PC-3 (cell line): ENCODE data around the gene BARX1.

Experiments
- EZH2 ChIP-seq: fragments of 300-600 bp; sonication (generic); IDR thresholded peaks from one replicate; pipeline ENCODE4 v1.6.1; 2017; ENCODE audit warnings: antibody characterized with exemption, mild to moderate bottlenecking, low read length; ENCODE audit not compliant: unreplicated experiment
- EZH2phosphoT487 ChIP-seq: fragments of 300-600 bp; sonication (generic); IDR thresholded peaks from 2 replicates; pipeline ENCODE4 v1.6.1; 2018; ENCODE audit warnings: mild to moderate bottlenecking, antibody characterized with exemption, low read length, borderline replicate concordance
- TF ChIP-seq, protein P1 (sequence below): fragments of 300-600 bp; sonication (generic); conservative IDR thresholded peaks from 2 replicates; pipeline ENCODE4 v1.5.1; 2017; ENCODE audit warnings: antibody characterized with exemption, low read depth, mild to moderate bottlenecking, low read length

DNA sequence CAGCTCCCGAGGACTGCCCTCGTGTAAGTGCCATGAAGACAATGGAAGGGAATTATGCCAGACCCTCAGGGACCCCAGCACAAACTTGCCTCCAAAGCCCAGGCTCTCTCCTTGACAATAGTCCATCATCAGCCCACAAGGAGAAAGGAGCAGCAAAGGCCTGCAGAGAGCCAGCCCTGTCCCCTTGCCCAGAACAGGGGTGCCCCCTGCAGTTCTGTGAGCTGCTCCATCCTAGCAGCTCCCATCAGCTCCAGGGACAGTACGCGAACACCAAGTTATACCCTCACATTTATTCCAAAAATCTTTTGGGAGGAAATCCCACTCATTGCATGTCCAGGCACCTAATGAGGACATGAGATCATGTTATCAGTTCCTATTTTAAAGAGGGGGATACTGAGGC is 11.1 kb downstream of the BARX1 start:
- TF ChIP-seq, protein P1, sequence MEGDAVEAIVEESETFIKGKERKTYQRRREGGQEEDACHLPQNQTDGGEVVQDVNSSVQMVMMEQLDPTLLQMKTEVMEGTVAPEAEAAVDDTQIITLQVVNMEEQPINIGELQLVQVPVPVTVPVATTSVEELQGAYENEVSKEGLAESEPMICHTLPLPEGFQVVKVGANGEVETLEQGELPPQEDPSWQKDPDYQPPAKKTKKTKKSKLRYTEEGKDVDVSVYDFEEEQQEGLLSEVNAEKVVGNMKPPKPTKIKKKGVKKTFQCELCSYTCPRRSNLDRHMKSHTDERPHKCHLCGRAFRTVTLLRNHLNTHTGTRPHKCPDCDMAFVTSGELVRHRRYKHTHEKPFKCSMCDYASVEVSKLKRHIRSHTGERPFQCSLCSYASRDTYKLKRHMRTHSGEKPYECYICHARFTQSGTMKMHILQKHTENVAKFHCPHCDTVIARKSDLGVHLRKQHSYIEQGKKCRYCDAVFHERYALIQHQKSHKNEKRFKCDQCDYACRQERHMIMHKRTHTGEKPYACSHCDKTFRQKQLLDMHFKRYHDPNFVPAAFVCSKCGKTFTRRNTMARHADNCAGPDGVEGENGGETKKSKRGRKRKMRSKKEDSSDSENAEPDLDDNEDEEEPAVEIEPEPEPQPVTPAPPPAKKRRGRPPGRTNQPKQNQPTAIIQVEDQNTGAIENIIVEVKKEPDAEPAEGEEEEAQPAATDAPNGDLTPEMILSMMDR: no peak
- TF ChIP-seq EZH2 (no peak), EZH2phosphoT487 (no peak)
